Fibroblast of lung (primary cell): ENCODE results near the gene AFAP1. TPM values are rescaled to one million over a fixed set of nuclear protein-coding genes. Genes with fewer than 3 reads are reported as not detected.

Experiments
- DNase-seq, 2 donors: peaks; one replicate each; pipeline versions ENCODE4 v3.0.0 to v3.0.0-alpha.2; 2010; ENCODE audit warnings: low read depth in 2 of 2
- H2AFZ ChIP-seq: 2 replicates; pipeline ENCODE4 v1.5.1; 2012; ENCODE audit warnings: low read length, control low read depth, inconsistent platforms
- H3K27ac ChIP-seq: 2 replicates; pipeline ENCODE4 v1.5.1; 2011; ENCODE audit warnings: low read length, control low read depth; ENCODE audit not compliant: insufficient read depth
- H3K27me3 ChIP-seq: 2 replicates; pipeline ENCODE4 v1.5.1; 2011; ENCODE audit warnings: mild to moderate bottlenecking, low read length; ENCODE audit not compliant: control insufficient read depth, insufficient read depth
- H3K36me3 ChIP-seq: 2 replicates; pipeline ENCODE4 v1.5.1; 2011; ENCODE audit warnings: low read length; ENCODE audit not compliant: control insufficient read depth, insufficient read depth
- H3K4me1 ChIP-seq: 2 replicates; pipeline ENCODE4 v1.5.1; 2011; ENCODE audit warnings: low read length; ENCODE audit not compliant: control insufficient read depth, insufficient read depth; ENCODE audit errors: extremely low read depth
- H3K4me2 ChIP-seq: 2 replicates; pipeline ENCODE4 v1.5.1; 2011; ENCODE audit warnings: low read length, control low read depth; ENCODE audit not compliant: insufficient read depth; ENCODE audit errors: extremely low read depth
- H3K4me3 ChIP-seq, 4 experiments: fragments of 200-600 bp in 1 of 4; sonication (generic) in 1 of 4; replicated peaks in 1 of 4; 2 replicates each; pipeline ENCODE4 v1.5.1; 2011 to 2016; ENCODE audit warnings: low read length in 4 of 4, low read depth in 3 of 4, mild to moderate bottlenecking in 3 of 4, control low read depth in 2 of 4, inconsistent platforms in 1 of 4, mixed read lengths in 1 of 4; ENCODE audit not compliant: insufficient read depth in 1 of 4; ENCODE audit errors: control extremely low read depth in 1 of 4
- H3K79me2 ChIP-seq: 2 replicates; pipeline ENCODE4 v1.5.1; 2012; ENCODE audit warnings: mild to moderate bottlenecking, low read length, inconsistent platforms; ENCODE audit not compliant: control insufficient read depth, insufficient read depth
- H3K9ac ChIP-seq: 2 replicates; pipeline ENCODE4 v1.5.1; 2011; ENCODE audit warnings: mild to moderate bottlenecking, low read length, control low read depth; ENCODE audit not compliant: insufficient read depth
- H3K9me3 ChIP-seq: 2 replicates; pipeline ENCODE4 v1.5.1; 2012; ENCODE audit warnings: low read depth, low read length; ENCODE audit not compliant: control insufficient read depth, insufficient read depth
- H4K20me1 ChIP-seq: 2 replicates; pipeline ENCODE4 v1.5.1; 2011; ENCODE audit warnings: low read length; ENCODE audit not compliant: control insufficient read depth, insufficient read depth; ENCODE audit errors: extremely low read depth
- EZH2 ChIP-seq: IDR thresholded peaks from 2 replicates; pipeline ENCODE4 v1.5.1; 2012; ENCODE audit warnings: low read length, control low read depth, mild to moderate bottlenecking; ENCODE audit errors: missing control alignments
- polyA plus RNA-seq, 2 donors: library from polyadenylated mRNA; depleted of rRNA in 1 of 2; stranded (reverse) in 1 of 2; unstranded in 1 of 2; fragments of >200 nt; gene quantifications; 2 replicates each; pipeline ENCODE4 v1.2.1, GENCODE V29; 2011 to 2012; ENCODE audit warnings: missing spikeins in 1 of 2
- total RNA-seq: library from RNA; depleted of rRNA; stranded (reverse); fragments of >200 nt; gene quantifications from 2 replicates; pipeline ENCODE4 v1.2.1, GENCODE V29; 2014
- TF ChIP-seq, protein P1 (sequence below), 2 donors: IDR thresholded peaks in 1 of 2; conservative IDR thresholded peaks in 1 of 2; 1 replicate in 1 of 2; 2 replicates in 1 of 2; pipeline ENCODE4 v1.5.1; 2011 to 2012; ENCODE audit warnings: low read length in 2 of 2, control low read depth in 1 of 2, inconsistent platforms in 1 of 2, low read depth in 1 of 2, mild to moderate bottlenecking in 1 of 2

AFAP1 gene
- total and polyA plus RNA-seq, 2 donors (not counting 1 experiment from before 2014, with no cell fraction given): 21.8 to 30.1 TPM

DNA sequence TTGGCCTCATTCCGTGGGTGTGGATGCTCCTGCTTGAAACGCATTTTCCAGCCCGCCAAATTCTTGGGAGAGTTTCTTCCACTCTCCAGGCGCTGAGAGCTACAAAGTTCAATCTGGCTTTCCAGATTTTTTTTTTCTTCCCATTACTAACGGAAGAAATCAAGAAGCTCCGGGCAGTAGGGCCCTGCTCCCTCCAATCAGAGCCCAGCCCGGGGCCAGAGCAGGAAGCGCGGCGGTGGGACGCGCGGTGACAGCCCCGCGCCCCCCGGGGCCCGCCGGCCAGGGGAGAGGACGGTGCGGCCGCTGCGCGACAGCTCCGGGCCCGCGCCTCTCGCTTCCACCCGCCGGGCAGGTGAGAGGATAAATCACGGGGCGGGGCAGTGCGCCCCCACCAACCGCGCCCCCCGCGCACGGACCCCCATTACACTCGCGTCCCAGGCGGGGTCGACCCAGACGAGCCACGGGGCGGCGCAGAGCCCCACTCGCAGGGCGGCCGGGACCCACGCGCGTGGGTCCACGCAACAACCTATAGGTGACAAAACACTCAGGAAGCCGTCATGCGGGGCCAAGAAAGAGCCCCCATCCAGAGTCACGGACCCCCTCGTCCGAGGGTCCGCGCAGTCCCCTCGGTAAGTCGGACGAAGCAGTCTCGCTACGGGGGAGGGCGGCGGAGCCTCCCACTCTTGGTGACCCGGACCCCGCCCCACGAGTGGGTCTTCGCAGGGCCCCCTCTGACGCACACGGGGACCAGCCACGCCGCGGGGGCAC is 868 bp downstream of the AFAP1 start:
- no peaks in the 10 kb centered on the region for H3K36me3 ChIP-seq
- H3K27ac ChIP-seq: peak overlapping the region; percentile 79
- no peak overlapping the region for H2AFZ ChIP-seq
- H3K79me2 ChIP-seq: peaks cover 51% of the 10 kb centered on the region
- no peaks in the 10 kb centered on the region for H3K4me1 ChIP-seq
- peak in 1 of 2 donors; percentile 59 for DNase-seq
- H3K4me2 ChIP-seq: peak overlapping the region; percentile 86
- H3K27me3 ChIP-seq: no peaks in the 10 kb centered on the region
- H3K9ac ChIP-seq: peak overlapping the region; percentile 90
- peak overlapping the region; percentile 65 to 92 (median 80) for H3K4me3 ChIP-seq
- no peaks in the 10 kb centered on the region for H4K20me1 ChIP-seq
- no peak for TF ChIP-seq EZH2
- TF ChIP-seq, protein P1, sequence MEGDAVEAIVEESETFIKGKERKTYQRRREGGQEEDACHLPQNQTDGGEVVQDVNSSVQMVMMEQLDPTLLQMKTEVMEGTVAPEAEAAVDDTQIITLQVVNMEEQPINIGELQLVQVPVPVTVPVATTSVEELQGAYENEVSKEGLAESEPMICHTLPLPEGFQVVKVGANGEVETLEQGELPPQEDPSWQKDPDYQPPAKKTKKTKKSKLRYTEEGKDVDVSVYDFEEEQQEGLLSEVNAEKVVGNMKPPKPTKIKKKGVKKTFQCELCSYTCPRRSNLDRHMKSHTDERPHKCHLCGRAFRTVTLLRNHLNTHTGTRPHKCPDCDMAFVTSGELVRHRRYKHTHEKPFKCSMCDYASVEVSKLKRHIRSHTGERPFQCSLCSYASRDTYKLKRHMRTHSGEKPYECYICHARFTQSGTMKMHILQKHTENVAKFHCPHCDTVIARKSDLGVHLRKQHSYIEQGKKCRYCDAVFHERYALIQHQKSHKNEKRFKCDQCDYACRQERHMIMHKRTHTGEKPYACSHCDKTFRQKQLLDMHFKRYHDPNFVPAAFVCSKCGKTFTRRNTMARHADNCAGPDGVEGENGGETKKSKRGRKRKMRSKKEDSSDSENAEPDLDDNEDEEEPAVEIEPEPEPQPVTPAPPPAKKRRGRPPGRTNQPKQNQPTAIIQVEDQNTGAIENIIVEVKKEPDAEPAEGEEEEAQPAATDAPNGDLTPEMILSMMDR (conservative IDR thresholded peaks at IDR 0.05 in 1 of 2, IDR thresholded peaks at IDR 0.05 in 1 of 2; ENCODE audit: low read depth in 1 of 2, low read length in 2 of 2): no peak
- no peaks in the 10 kb centered on the region for H3K9me3 ChIP-seq

DNA sequence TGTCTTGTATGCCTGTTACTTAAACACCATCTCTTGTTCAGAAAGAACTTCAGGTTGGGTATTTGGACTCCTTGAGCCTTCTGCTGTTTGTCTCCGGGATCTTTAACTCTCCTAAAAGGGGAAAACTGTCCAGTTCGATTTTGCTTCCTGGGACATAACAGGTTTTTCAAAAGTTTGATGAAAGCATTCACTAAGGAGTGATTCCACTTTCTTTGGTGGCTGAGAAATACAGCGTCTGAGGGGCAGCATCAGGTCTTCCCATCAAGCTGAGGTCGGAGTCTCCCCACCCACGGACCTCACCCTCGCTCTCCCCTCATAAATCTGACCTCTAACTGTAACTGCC is 1.4 kb downstream of the AFAP1 start:
- Histone ChIP-seq H3K79me2 (peaks cover 56% of the 10 kb centered on the region), H3K4me1 (no peaks in the 10 kb centered on the region), H3K4me2 (peak overlapping the region; percentile 86), H3K9ac (peak overlapping the region; percentile 90), H3K9me3 (no peaks in the 10 kb centered on the region), H2AFZ (no peak overlapping the region), H3K27ac (peak overlapping the region; percentile 79), H4K20me1 (no peaks in the 10 kb centered on the region), H3K36me3 (no peaks in the 10 kb centered on the region), H3K27me3 (no peaks in the 10 kb centered on the region), H3K4me3 (peak overlapping the region; percentile 65 to 92 (median 80))
- TF ChIP-seq, protein P1 (conservative IDR thresholded peaks at IDR 0.05 in 1 of 2, IDR thresholded peaks at IDR 0.05 in 1 of 2; ENCODE audit: low read depth in 1 of 2, low read length in 2 of 2): no peak
- DNase-seq: peak in 1 of 2 donors; percentile 42

DNA sequence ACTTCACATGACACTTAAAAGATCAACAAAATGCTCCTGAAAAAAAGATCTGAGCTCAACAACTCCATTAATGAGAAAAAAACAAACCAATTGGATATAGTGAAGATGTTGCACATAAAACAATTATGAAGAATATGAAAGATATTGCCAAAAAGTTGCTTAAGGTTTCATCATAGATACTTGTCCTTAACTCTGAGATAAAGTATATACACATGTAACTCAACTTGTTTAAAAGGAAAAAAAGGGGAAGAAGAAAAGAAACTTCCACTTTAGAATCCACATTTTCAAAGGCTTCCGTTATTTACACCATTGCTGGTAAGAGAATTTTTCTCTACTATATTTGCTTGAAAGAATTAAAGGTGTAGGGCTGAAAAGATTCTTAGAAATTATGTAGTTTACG is 2.7 kb downstream of the AFAP1 start:
- DNase-seq: peak in 1 of 2 donors; percentile 65
- no peak for TF ChIP-seq EZH2
- TF ChIP-seq, protein P1 (conservative IDR thresholded peaks at IDR 0.05 in 1 of 2, IDR thresholded peaks at IDR 0.05 in 1 of 2; ENCODE audit: low read depth in 1 of 2, low read length in 2 of 2): no peak
- Histone ChIP-seq H3K27me3 (no peaks in the 10 kb centered on the region), H3K79me2 (peaks cover 64% of the 10 kb centered on the region), H2AFZ (no peak overlapping the region), H3K9ac (no peak overlapping the region), H4K20me1 (no peaks in the 10 kb centered on the region), H3K9me3 (no peaks in the 10 kb centered on the region), H3K4me3 (peak overlapping the region in 2 of 4 experiments; percentile 54 to 92), H3K4me1 (no peaks in the 10 kb centered on the region), H3K27ac (no peak overlapping the region), H3K36me3 (no peaks in the 10 kb centered on the region), H3K4me2 (peak overlapping the region; percentile 7)
